DND-41 (cell line): Measurements from ENCODE around the gene ADPRH.

ENCODE experiments used
- ATAC-seq: fragments of 200-7000 bp; cut with Tn5 transposase; 3 replicates; pipeline ENCODE4 v1.9.1; 2021; ENCODE audit warnings: low read depth; ENCODE audit not compliant: insufficient read depth
- DNase-seq: peaks from one replicate; pipeline ENCODE4 v3.0.0-alpha.2; 2020
- H2AFZ ChIP-seq: 2 replicates; pipeline ENCODE4 v1.6.0; 2012; ENCODE audit warnings: low read depth, low read length
- H3K27ac ChIP-seq: 2 replicates; pipeline ENCODE4 v1.5.1; 2012; ENCODE audit warnings: low read length, inconsistent platforms
- H3K27me3 ChIP-seq: fragments of 200-600 bp; sonication (generic); 2 replicates; pipeline ENCODE4 v1.6.0; 2012; ENCODE audit warnings: low read length, mild to moderate bottlenecking, inconsistent platforms; ENCODE audit not compliant: insufficient read depth, poor library complexity
- H3K36me3 ChIP-seq: 2 replicates; pipeline ENCODE4 v1.5.1; 2012; ENCODE audit warnings: low read length, inconsistent platforms; ENCODE audit not compliant: insufficient read depth
- H3K4me1 ChIP-seq: 2 replicates; pipeline ENCODE4 v1.5.1; 2012; ENCODE audit warnings: mild to moderate bottlenecking, low read length; ENCODE audit not compliant: insufficient read depth
- H3K4me2 ChIP-seq: 2 replicates; pipeline ENCODE4 v1.6.0; 2012; ENCODE audit warnings: mild to moderate bottlenecking, moderate library complexity, low read length, inconsistent platforms; ENCODE audit not compliant: insufficient read depth
- H3K4me3 ChIP-seq, 2 experiments: fragments of 200-600 bp in 1 of 2; shearing (Covaris generic) in 1 of 2; 2 replicates each; pipeline ENCODE4 v1.5.1; 2012 to 2016; ENCODE audit warnings: inconsistent platforms in 2 of 2, low read length in 2 of 2, mild to moderate bottlenecking in 2 of 2, low read depth in 1 of 2, moderate library complexity in 1 of 2
- H3K79me2 ChIP-seq: 2 replicates; pipeline ENCODE4 v1.6.0; 2012; ENCODE audit warnings: low read length, inconsistent platforms; ENCODE audit not compliant: insufficient read depth
- H3K9ac ChIP-seq: 2 replicates; pipeline ENCODE4 v1.6.0; 2012; ENCODE audit warnings: low read depth, mild to moderate bottlenecking, inconsistent platforms, low read length, moderate library complexity
- H3K9me3 ChIP-seq: 2 replicates; pipeline ENCODE4 v1.5.1; 2012; ENCODE audit warnings: low read length, moderate library complexity, mild to moderate bottlenecking, inconsistent platforms; ENCODE audit not compliant: insufficient read depth, severe bottlenecking
- H4K20me1 ChIP-seq: 2 replicates; pipeline ENCODE4 v1.6.0; 2012; ENCODE audit warnings: low read length; ENCODE audit not compliant: insufficient read depth
- CTCF ChIP-seq: IDR thresholded peaks from 2 replicates; pipeline ENCODE4 v1.5.1; 2012; ENCODE audit warnings: borderline replicate concordance, low read length, moderate library complexity, mild to moderate bottlenecking; ENCODE audit not compliant: poor library complexity, severe bottlenecking; ENCODE audit errors: extremely low read depth
- EZH2 ChIP-seq: IDR thresholded peaks from 3 replicates; pipeline ENCODE4 v1.6.1; 2012; ENCODE audit warnings: borderline replicate concordance, low read depth, mild to moderate bottlenecking, moderate library complexity, low read length, inconsistent platforms; ENCODE audit not compliant: severe bottlenecking

Gene ADPRH

DNA sequence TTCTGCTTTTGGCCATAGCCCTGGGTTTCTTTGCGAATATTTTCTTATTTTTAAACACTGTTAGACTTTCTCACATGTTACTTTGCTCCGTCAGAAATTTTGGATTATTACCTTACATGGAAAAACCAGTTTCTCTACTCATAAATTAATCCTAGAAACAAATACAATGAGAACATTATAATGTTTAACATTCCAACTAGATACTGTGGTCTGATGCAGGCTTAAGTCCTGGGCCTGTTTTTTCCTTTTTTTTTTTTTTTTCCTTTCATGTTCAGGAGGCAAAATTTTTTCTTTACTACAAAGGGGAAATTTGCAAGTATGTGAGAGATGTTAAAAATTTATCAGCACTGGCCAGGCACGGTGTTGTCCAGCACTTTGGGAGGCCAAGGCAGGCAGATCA is 52.2 kb downstream of the ADPRH start:
- H3K79me2 ChIP-seq: no peaks in the 10 kb centered on the region
- H3K4me3 ChIP-seq: no peak overlapping the region
- H3K4me2 ChIP-seq: no peak overlapping the region
- H3K9me3 ChIP-seq: no peaks in the 10 kb centered on the region
- ATAC-seq: no peak
- TF ChIP-seq CTCF (no peak), EZH2 (no peak)
- H3K27ac ChIP-seq: no peak overlapping the region
- DNase-seq: no peak
- no peaks in the 10 kb centered on the region for H4K20me1 ChIP-seq
- H3K9ac ChIP-seq: no peak overlapping the region
- peaks cover 4% of the 10 kb centered on the region for H3K27me3 ChIP-seq
- no peak overlapping the region for H2AFZ ChIP-seq
- H3K36me3 ChIP-seq: no peaks in the 10 kb centered on the region
- H3K4me1 ChIP-seq: no peaks in the 10 kb centered on the region

DNA sequence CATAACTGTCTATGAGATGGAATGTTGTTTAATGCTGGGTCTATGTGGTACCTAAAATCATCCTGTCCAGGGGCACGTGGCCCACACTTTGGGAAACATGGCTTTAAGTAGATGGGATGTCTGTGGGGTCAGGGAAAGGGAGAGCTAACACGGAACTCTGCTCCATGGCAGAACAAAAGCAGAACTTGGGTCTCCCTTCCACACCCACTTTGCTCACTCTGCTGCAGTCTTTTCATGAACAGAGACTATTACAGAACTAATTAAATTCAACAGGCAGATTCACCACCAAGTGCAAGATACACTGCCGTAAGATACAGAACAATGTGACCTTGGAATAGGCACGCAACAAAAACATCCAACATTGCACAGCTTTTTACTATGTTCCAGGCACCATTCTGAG is 52.9 kb downstream of the ADPRH start:
- no peak overlapping the region for H2AFZ ChIP-seq
- no peak overlapping the region for H3K4me2 ChIP-seq
- no peaks in the 10 kb centered on the region for H4K20me1 ChIP-seq
- no peaks in the 10 kb centered on the region for H3K4me1 ChIP-seq
- H3K9me3 ChIP-seq: no peaks in the 10 kb centered on the region
- H3K79me2 ChIP-seq: no peaks in the 10 kb centered on the region
- H3K27ac ChIP-seq: no peak overlapping the region
- TF ChIP-seq CTCF (no peak), EZH2 (no peak)
- ATAC-seq (no peak), DNase-seq (no peak)
- no peak overlapping the region for H3K9ac ChIP-seq
- no peaks in the 10 kb centered on the region for H3K36me3 ChIP-seq
- peaks cover 4% of the 10 kb centered on the region for H3K27me3 ChIP-seq
- H3K4me3 ChIP-seq: no peak overlapping the region

GRCh38 chr3:119632829-119633228 is 53.5 kb downstream of the ADPRH start:
- Histone ChIP-seq H3K4me3 (no peak overlapping the region), H3K9me3 (no peaks in the 10 kb centered on the region), H3K4me1 (peaks cover 3% of the 10 kb centered on the region; the same call in 1 of the 2 replicates), H3K9ac (no peak overlapping the region), H3K4me2 (no peak overlapping the region), H3K27ac (no peak overlapping the region), H3K79me2 (no peaks in the 10 kb centered on the region), H4K20me1 (no peaks in the 10 kb centered on the region), H2AFZ (no peak overlapping the region), H3K27me3 (peaks cover 4% of the 10 kb centered on the region), H3K36me3 (no peaks in the 10 kb centered on the region)
- DNase-seq (no peak), ATAC-seq (no peak)
- no peak for TF ChIP-seq CTCF
- TF ChIP-seq EZH2: no peak

DNA sequence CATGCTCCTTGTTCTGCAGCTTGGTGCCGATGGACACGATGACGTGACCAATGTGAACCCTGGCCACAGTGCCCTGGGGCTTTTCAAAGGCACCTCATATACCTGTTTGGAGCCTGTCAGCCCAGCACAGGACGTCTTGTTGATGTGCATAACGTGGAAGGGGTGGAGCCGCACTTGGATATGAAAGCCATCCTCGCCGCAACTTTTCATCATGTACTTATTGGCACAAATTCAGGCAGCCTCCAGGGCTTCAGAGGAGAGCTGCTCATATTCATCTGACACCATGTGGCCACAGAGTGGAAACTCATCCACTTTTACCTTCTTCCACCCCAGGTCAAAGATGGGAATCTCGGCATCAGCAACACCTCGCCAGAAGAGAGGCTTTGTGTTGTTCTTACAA is 56.4 kb downstream of the ADPRH start:
- Histone ChIP-seq H3K4me2 (no peak overlapping the region), H3K4me1 (peaks cover 20% of the 10 kb centered on the region), H3K9me3 (no peaks in the 10 kb centered on the region), H3K4me3 (no peak overlapping the region), H2AFZ (no peak overlapping the region), H3K36me3 (no peaks in the 10 kb centered on the region), H3K79me2 (no peaks in the 10 kb centered on the region), H3K27ac (no peak overlapping the region), H3K9ac (no peak overlapping the region), H4K20me1 (no peaks in the 10 kb centered on the region), H3K27me3 (no peaks in the 10 kb centered on the region)
- ATAC-seq (no peak), DNase-seq (no peak)
- TF ChIP-seq CTCF (no peak), EZH2 (no peak)
